NCI-H510A treated with DMSO at 0.1 percent for 48 hours (cell line): ENCODE results near the gene APEH.

Experiments
- DNase-seq: peaks from one replicate; lab custom pipeline; 2025; lab: John Stamatoyannopoulos, UW

APEH gene

GRCh38 chr3:49727924-49728361, 53.8 kb downstream of the APEH start:
- no peak for DNase-seq

GRCh38 chr3:49729966-49730609, 55.9 kb downstream of the APEH start:
- no peak for DNase-seq

GRCh38 chr3:49732597-49732996, 58.4 kb downstream of the APEH start:
- DNase-seq: no peak

- DNase-seq: no peak
Observed at GRCh38 chr3:49733551-49733950, 59.4 kb downstream of the APEH start.
